SK-N-SH treated with all-trans-retinoic acid at 6 μM for 48 hours (cell line): ENCODE results near the gene EPHB6.

ENCODE experiments used
- ATAC-seq: fragments of 200-7000 bp; cut with Tn5 transposase; 3 replicates; pipeline ENCODE4 v1.9.1; 2020; ENCODE audit warnings: mild to moderate bottlenecking, moderate library complexity
- ARNTL ChIP-seq: fragments of 450-650 bp; formaldehyde crosslinking; IDR thresholded peaks from 2 replicates; pipeline ENCODE4 v1.5.0; 2020; ENCODE audit warnings: low read depth, mild to moderate bottlenecking, moderate library complexity, borderline replicate concordance
- BACH2 ChIP-seq: fragments of 250-450 bp; sonication (Bioruptor Pico); IDR thresholded peaks from 2 replicates; pipeline ENCODE4 v1.9.0; 2021; ENCODE audit warnings: mild to moderate bottlenecking, borderline replicate concordance
- CSDC2 ChIP-seq: fragments of 250-450 bp; sonication (Bioruptor Pico); IDR thresholded peaks from 2 replicates; pipeline ENCODE4 v1.5.0; 2020; ENCODE audit warnings: mild to moderate bottlenecking, moderate library complexity
- ESRRG ChIP-seq: fragments of 250-450 bp; sonication (Bioruptor Pico); IDR thresholded peaks from 2 replicates; pipeline ENCODE4 v1.6.1; 2021; ENCODE audit warnings: mild to moderate bottlenecking
- GLIS3 ChIP-seq: fragments of 250-450 bp; sonication (Bioruptor Pico); IDR thresholded peaks from 2 replicates; pipeline ENCODE4 v1.5.0; 2020; ENCODE audit warnings: mild to moderate bottlenecking, moderate library complexity
- ISL1 ChIP-seq: fragments of 250-450 bp; sonication (Bioruptor Pico); IDR thresholded peaks from 2 replicates; pipeline ENCODE4 v2.1.2; 2022; ENCODE audit warnings: mild to moderate bottlenecking, moderate library complexity
- OSR1 ChIP-seq: fragments of 250-450 bp; sonication (Bioruptor Pico); IDR thresholded peaks from 2 replicates; pipeline ENCODE4 v1.8.0; 2022; ENCODE audit warnings: moderate library complexity, mild to moderate bottlenecking, inconsistent platforms
- POU6F1 ChIP-seq: fragments of 250-450 bp; sonication (Bioruptor Pico); IDR thresholded peaks from 2 replicates; pipeline ENCODE4 v1.8.0; 2021; ENCODE audit warnings: low read depth, mild to moderate bottlenecking, moderate library complexity, borderline replicate concordance
- SNAI2 ChIP-seq: fragments of 250-450 bp; sonication (Bioruptor Pico); IDR thresholded peaks from 2 replicates; pipeline ENCODE4 v1.5.0; 2020; ENCODE audit warnings: mild to moderate bottlenecking, moderate library complexity
- TCF4 ChIP-seq: fragments of 250-450 bp; sonication (Bioruptor Pico); IDR thresholded peaks from 2 replicates; pipeline ENCODE4 v1.8.0; 2021; ENCODE audit warnings: mild to moderate bottlenecking, moderate library complexity, borderline replicate concordance
- TOX ChIP-seq: fragments of 250-450 bp; sonication (Bioruptor Pico); IDR thresholded peaks from 2 replicates; pipeline ENCODE4 v1.8.0; 2021; ENCODE audit warnings: mild to moderate bottlenecking, moderate library complexity, borderline replicate concordance
- ZC3H10 ChIP-seq: fragments of 250-450 bp; sonication (Bioruptor Pico); IDR thresholded peaks from 2 replicates; pipeline ENCODE4 v1.5.1; 2021; ENCODE audit warnings: mild to moderate bottlenecking, moderate library complexity
- ZFP3 ChIP-seq: fragments of 250-450 bp; sonication (Bioruptor Pico); IDR thresholded peaks from 2 replicates; pipeline ENCODE4 v1.5.0; 2020; ENCODE audit warnings: mild to moderate bottlenecking, moderate library complexity
- ZFP30 ChIP-seq: fragments of 450-650 bp; formaldehyde crosslinking; IDR thresholded peaks from 2 replicates; pipeline ENCODE4 v1.5.0; 2022; ENCODE audit warnings: mild to moderate bottlenecking, moderate library complexity
- ZNF70 ChIP-seq: fragments of 450-650 bp; formaldehyde crosslinking; IDR thresholded peaks from 2 replicates; pipeline ENCODE4 v1.5.0; 2020; ENCODE audit warnings: mild to moderate bottlenecking, moderate library complexity
- ZNF8 ChIP-seq: fragments of 450-650 bp; formaldehyde crosslinking; IDR thresholded peaks from 2 replicates; pipeline ENCODE4 v1.5.0; 2020; ENCODE audit warnings: mild to moderate bottlenecking, moderate library complexity
- TF ChIP-seq, protein P1 (sequence below): fragments of 250-450 bp; sonication (Bioruptor Pico); IDR thresholded peaks from 2 replicates; pipeline ENCODE4 v1.5.1; 2020; ENCODE audit warnings: low read depth, mild to moderate bottlenecking, moderate library complexity
- TF ChIP-seq, protein P2 (sequence below): fragments of 250-450 bp; sonication (Bioruptor Pico); IDR thresholded peaks from 2 replicates; pipeline ENCODE4 v1.5.0; 2020; ENCODE audit warnings: mild to moderate bottlenecking, moderate library complexity
- TF ChIP-seq, protein P3 (sequence below): fragments of 250-450 bp; sonication (Bioruptor Pico); IDR thresholded peaks from 2 replicates; pipeline ENCODE4 v1.5.1; 2021; ENCODE audit warnings: mild to moderate bottlenecking, moderate library complexity

The EPHB6 gene

GRCh38 chr7:142896741-142897379 is 42.0 kb downstream of the EPHB6 start:
- no peak for ATAC-seq
- TF ChIP-seq OSR1 (no peak), ESRRG (CRISPR knock-in tag) (no peak), ZFP3 (no peak)
- TF ChIP-seq, protein P1, sequence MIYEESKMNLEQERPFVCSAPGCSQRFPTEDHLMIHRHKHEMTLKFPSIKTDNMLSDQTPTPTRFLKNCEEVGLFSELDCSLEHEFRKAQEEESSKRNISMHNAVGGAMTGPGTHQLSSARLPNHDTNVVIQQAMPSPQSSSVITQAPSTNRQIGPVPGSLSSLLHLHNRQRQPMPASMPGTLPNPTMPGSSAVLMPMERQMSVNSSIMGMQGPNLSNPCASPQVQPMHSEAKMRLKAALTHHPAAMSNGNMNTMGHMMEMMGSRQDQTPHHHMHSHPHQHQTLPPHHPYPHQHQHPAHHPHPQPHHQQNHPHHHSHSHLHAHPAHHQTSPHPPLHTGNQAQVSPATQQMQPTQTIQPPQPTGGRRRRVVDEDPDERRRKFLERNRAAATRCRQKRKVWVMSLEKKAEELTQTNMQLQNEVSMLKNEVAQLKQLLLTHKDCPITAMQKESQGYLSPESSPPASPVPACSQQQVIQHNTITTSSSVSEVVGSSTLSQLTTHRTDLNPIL (CRISPR knock-in tag) = no peak

DNA sequence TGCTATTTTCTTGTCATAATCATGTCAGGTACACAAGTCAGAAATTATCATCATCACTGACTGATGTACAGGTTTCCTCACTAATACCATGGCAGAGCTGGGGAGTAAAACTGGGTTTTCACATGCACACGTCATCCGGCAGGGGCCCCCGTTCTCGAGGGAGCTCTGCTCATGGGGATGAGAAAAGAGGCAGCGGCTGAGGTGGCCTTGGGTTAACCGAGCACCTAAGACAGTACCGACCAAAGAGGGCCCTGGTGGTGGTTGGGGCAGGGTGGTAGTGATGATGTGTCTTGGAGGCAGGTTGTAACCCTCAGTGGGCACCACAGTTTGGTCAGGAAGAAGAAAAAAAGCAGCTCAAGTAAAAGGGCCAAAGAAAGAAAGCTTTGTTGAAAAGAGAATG is 42.8 kb downstream of the EPHB6 start:
- ATAC-seq = no peak
- TF ChIP-seq TOX (CRISPR knock-in tag) (no peak), GLIS3 (CRISPR knock-in tag) (no peak), ZFP3 (no peak), CSDC2 (CRISPR knock-in tag) (no peak), ZFP30 (CRISPR knock-in tag) (no peak), ZNF70 (no peak), BACH2 (CRISPR knock-in tag) (no peak), TCF4 (CRISPR knock-in tag) (no peak), OSR1 (no peak), POU6F1 (no peak), ARNTL (no peak), ZC3H10 (CRISPR knock-in tag) (no peak), ISL1 (no peak), ZNF8 (CRISPR knock-in tag) (no peak), SNAI2 (CRISPR knock-in tag) (no peak)
- TF ChIP-seq, protein P2, sequence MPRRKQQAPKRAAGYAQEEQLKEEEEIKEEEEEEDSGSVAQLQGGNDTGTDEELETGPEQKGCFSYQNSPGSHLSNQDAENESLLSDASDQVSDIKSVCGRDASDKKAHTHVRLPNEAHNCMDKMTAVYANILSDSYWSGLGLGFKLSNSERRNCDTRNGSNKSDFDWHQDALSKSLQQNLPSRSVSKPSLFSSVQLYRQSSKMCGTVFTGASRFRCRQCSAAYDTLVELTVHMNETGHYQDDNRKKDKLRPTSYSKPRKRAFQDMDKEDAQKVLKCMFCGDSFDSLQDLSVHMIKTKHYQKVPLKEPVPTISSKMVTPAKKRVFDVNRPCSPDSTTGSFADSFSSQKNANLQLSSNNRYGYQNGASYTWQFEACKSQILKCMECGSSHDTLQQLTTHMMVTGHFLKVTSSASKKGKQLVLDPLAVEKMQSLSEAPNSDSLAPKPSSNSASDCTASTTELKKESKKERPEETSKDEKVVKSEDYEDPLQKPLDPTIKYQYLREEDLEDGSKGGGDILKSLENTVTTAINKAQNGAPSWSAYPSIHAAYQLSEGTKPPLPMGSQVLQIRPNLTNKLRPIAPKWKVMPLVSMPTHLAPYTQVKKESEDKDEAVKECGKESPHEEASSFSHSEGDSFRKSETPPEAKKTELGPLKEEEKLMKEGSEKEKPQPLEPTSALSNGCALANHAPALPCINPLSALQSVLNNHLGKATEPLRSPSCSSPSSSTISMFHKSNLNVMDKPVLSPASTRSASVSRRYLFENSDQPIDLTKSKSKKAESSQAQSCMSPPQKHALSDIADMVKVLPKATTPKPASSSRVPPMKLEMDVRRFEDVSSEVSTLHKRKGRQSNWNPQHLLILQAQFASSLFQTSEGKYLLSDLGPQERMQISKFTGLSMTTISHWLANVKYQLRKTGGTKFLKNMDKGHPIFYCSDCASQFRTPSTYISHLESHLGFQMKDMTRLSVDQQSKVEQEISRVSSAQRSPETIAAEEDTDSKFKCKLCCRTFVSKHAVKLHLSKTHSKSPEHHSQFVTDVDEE = no peak
- TF ChIP-seq, protein P3, sequence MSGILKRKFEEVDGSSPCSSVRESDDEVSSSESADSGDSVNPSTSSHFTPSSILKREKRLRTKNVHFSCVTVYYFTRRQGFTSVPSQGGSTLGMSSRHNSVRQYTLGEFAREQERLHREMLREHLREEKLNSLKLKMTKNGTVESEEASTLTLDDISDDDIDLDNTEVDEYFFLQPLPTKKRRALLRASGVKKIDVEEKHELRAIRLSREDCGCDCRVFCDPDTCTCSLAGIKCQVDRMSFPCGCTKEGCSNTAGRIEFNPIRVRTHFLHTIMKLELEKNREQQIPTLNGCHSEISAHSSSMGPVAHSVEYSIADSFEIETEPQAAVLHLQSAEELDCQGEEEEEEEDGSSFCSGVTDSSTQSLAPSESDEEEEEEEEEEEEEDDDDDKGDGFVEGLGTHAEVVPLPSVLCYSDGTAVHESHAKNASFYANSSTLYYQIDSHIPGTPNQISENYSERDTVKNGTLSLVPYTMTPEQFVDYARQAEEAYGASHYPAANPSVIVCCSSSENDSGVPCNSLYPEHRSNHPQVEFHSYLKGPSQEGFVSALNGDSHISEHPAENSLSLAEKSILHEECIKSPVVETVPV (CRISPR knock-in tag) = no peak

GRCh38 chr7:142898377-142899170 is 43.7 kb downstream of the EPHB6 start:
- TF ChIP-seq, protein P1 (CRISPR knock-in tag) = no peak
- no peak for ATAC-seq

- TF ChIP-seq BACH2 (CRISPR knock-in tag) (no peak), POU6F1 (no peak), ARNTL (no peak)
- TF ChIP-seq, protein P2 = no peak
- ATAC-seq = no peak
These were observed 44.8 kb downstream of the EPHB6 start for GRCh38 chr7:142899661-142900060.
